ENCODE data around the gene ELOF1. TPM values are rescaled to one million over a fixed set of nuclear protein-coding genes. Genes with fewer than 3 reads are reported as not detected.
"Not testable (repeated sequence)": the region's sequence is repeated elsewhere in the genome, so short reads cannot be mapped to it uniquely, and the experiment has no call there.

ELOF1 gene
- total RNA-seq: 10 to 100 TPM; 30.5 to 39.2 (median 32.2) TPM

- Histone ChIP-seq H3K4me3 (peak within 1 kb of the TSS; percentile 64 to 83 (median 82)), H3K27me3 (no peaks in the 10 kb centered on the region), H3K4me1 (peaks cover 0 to 25% (median 9%) of the 10 kb centered on the region in 4 donors), H3K27ac (peak within 1 kb of the TSS; percentile 75 to 87 (median 84)), H3K36me3 (peaks cover 0 to 13% (median 0%) of the 10 kb centered on the region in 3 donors), H3K9me3 (no peaks in the 10 kb centered on the region)
- TF ChIP-seq POLR2A (IDR thresholded peaks at IDR 0.05): peak; percentile 71 to 79
- peak in 3 of 6 experiments; percentile 21 to 34 (median 30) for TF ChIP-seq CTCF (IDR thresholded peaks at IDR 0.05)
- DNase-seq: peak; percentile 97 to 99 (median 97)
Observed at GRCh38 chr19:11558881-11559828, at the start of gene ELOF1. TSS of gene ELOF1 (minus strand) at chr19:11559230. CDS start at chr19:11554347, 4,883 bp downstream.

GRCh38 chr19:11606484-11606883 lies 47.5 kb upstream of the ELOF1 start:
- no peak for DNase-seq
- H3K27me3 ChIP-seq: no peaks in the 10 kb centered on the region
- H3K36me3 ChIP-seq: peaks cover 0 to 15% (median 0%) of the 10 kb centered on the region in 3 donors
- H3K27ac ChIP-seq: no peak overlapping the region
- TF ChIP-seq CTCF (IDR thresholded peaks at IDR 0.05): no peak
- no peak for TF ChIP-seq POLR2A (IDR thresholded peaks at IDR 0.05)
- H3K4me3 ChIP-seq: no peak overlapping the region
- peaks cover 0 to 13% (median 3%) of the 10 kb centered on the region in 4 donors for H3K9me3 ChIP-seq
- H3K4me1 ChIP-seq: no peaks in the 10 kb centered on the region

- not testable (repeated sequence) for H3K27ac ChIP-seq, H3K36me3 ChIP-seq, DNase-seq, H3K4me1 ChIP-seq, H3K27me3 ChIP-seq, H3K4me3 ChIP-seq, H3K9me3 ChIP-seq
Observed at GRCh38 chr19:11599704-11600103, 40.7 kb upstream of the ELOF1 start.

GRCh38 chr19:11598746-11599145 lies 39.7 kb upstream of the ELOF1 start:
- no peak overlapping the region for H3K27ac ChIP-seq
- no peaks in the 10 kb centered on the region for H3K27me3 ChIP-seq
- TF ChIP-seq CTCF (IDR thresholded peaks at IDR 0.05): no peak
- TF ChIP-seq POLR2A (IDR thresholded peaks at IDR 0.05): no peak
- H3K4me3 ChIP-seq: no peak overlapping the region
- peaks cover 0 to 7% (median 2%) of the 10 kb centered on the region in 4 donors for H3K4me1 ChIP-seq
- no peak for DNase-seq
- H3K9me3 ChIP-seq: no peaks in the 10 kb centered on the region
- H3K36me3 ChIP-seq: no peaks in the 10 kb centered on the region

GRCh38 chr19:11598103-11598483 lies 39.1 kb upstream of the ELOF1 start:
- Histone ChIP-seq H3K9me3 (no peaks in the 10 kb centered on the region), H3K27me3 (no peaks in the 10 kb centered on the region)

More at GRCh38 chr19:11598103-11598483, 39.1 kb upstream of the ELOF1 start:
- DNase-seq: no peak
- TF ChIP-seq CTCF (IDR thresholded peaks at IDR 0.05): no peak
- TF ChIP-seq POLR2A (IDR thresholded peaks at IDR 0.05): no peak
- Histone ChIP-seq H3K36me3 (no peaks in the 10 kb centered on the region), H3K27ac (peak overlapping the region in 3 of 4 donors; percentile 82 to 86 (median 86)), H3K4me1 (peaks cover 0 to 7% (median 2%) of the 10 kb centered on the region in 4 donors), H3K4me3 (peak overlapping the region; percentile 68 to 84 (median 79))

All from Peyer's patch (tissue), 4 donors.